Natural killer cell treated with Interleukin-12 subunit alpha and Interleukin-12 subunit beta and Interleukin-15 and Interleukin-18, amount 100 ng/mL, for 72 hours (primary cell): ENCODE data around the gene AGO3. TPM values are rescaled to one million over a fixed set of nuclear protein-coding genes. Genes with fewer than 3 reads are reported as not detected.

Source experiments
- ATAC-seq, 2 donors: fragments of 150-1000 bp; cut with Tn5 transposase in 1 of 2; sonication (Bioruptor Pico), chemical (Tn5 transposase) in 1 of 2; 2 replicates each; pipeline ENCODE4 v1.10.0; 2021
- DNase-seq: peaks from one replicate; pipeline ENCODE4 v3.0.0; 2022; ENCODE audit warnings: low spot score
- H3K27ac Mint-ChIP-seq, 2 donors: 1 replicate in 1 of 2; 2 replicates in 1 of 2; pipeline ENCODE4 v1.8.0; 2022; ENCODE audit warnings: mixed read lengths in 2 of 2, mild to moderate bottlenecking in 1 of 2, moderate library complexity in 1 of 2
- H3K27me3 Mint-ChIP-seq, 2 donors: 1 replicate in 1 of 2; 2 replicates in 1 of 2; pipeline ENCODE4 v1.8.0; 2022; ENCODE audit warnings: mixed read lengths in 2 of 2
- H3K36me3 Mint-ChIP-seq: one replicate; pipeline ENCODE4 v1.8.0; 2022; ENCODE audit warnings: mixed read lengths
- H3K4me1 Mint-ChIP-seq, 2 donors: 1 replicate in 1 of 2; 2 replicates in 1 of 2; pipeline ENCODE4 v1.8.0; 2022; ENCODE audit warnings: low read depth in 2 of 2, mixed read lengths in 2 of 2, mild to moderate bottlenecking in 1 of 2
- H3K4me3 Mint-ChIP-seq: one replicate; pipeline ENCODE4 v1.8.0; 2022; ENCODE audit warnings: mixed read lengths
- H3K9me3 Mint-ChIP-seq: 2 replicates; pipeline ENCODE4 v1.8.0; 2022; ENCODE audit warnings: mixed read lengths
- total RNA-seq, 2 donors: library from RNA; stranded (reverse); gene quantifications; one replicate each; pipeline ENCODE4 v1.2.3, GENCODE V29; 2022

Gene AGO3
- total RNA-seq, 2 donors from 2014 or later: 37.7 to 56.5 TPM

DNA sequence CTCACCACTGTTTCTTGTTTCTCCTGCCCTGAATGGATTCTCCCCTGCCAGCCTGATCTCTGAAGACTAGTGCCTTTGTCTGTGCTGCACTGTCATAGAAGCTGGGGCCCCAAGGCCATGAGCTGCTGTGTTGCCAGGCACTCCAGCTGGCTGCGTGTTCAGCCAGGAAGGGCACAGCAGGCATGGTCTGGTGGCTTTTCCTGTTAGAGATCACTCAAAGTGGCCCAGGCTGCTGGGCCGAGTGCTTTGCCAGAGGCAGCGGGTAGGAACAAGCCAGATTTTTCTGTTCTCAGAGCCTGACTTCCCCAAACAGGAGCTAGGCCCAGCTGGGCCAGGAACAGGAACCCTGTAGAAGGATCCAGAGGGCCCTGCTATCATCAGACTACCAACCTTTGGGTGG, 163.0 kb downstream of the AGO3 start:
- DNase-seq (no peak), ATAC-seq (no peak)
- H3K36me3 Mint-ChIP-seq: peaks cover 9% of the 10 kb centered on the region
- H3K4me3 Mint-ChIP-seq: no peak overlapping the region
- no peaks in the 10 kb centered on the region for H3K9me3 Mint-ChIP-seq
- no peaks in the 10 kb centered on the region for H3K27me3 Mint-ChIP-seq
- H3K4me1 Mint-ChIP-seq: peaks cover 12 to 20% of the 10 kb centered on the region in 2 donors
- H3K27ac Mint-ChIP-seq: no peak overlapping the region

GRCh38 chr1:36094621-36095061, 163.7 kb downstream of the AGO3 start:
- DNase-seq: no peak
- H3K27ac Mint-ChIP-seq: no peak overlapping the region
- ATAC-seq: no peak
- no peak overlapping the region for H3K4me3 Mint-ChIP-seq
- no peaks in the 10 kb centered on the region for H3K27me3 Mint-ChIP-seq
- peaks cover 6 to 16% of the 10 kb centered on the region in 2 donors for H3K4me1 Mint-ChIP-seq
- H3K36me3 Mint-ChIP-seq: peaks cover 5% of the 10 kb centered on the region
- H3K9me3 Mint-ChIP-seq: no peaks in the 10 kb centered on the region

GRCh38 chr1:36095760-36096405, 165.0 kb downstream of the AGO3 start:
- Mint-ChIP-seq H3K9me3 (no peaks in the 10 kb centered on the region), H3K4me3 (no peak overlapping the region), H3K27ac (no peak overlapping the region), H3K36me3 (no peaks in the 10 kb centered on the region), H3K27me3 (no peaks in the 10 kb centered on the region), H3K4me1 (peaks cover 0 to 13% of the 10 kb centered on the region in 2 donors)
- no peak for ATAC-seq
- no peak for DNase-seq

DNA sequence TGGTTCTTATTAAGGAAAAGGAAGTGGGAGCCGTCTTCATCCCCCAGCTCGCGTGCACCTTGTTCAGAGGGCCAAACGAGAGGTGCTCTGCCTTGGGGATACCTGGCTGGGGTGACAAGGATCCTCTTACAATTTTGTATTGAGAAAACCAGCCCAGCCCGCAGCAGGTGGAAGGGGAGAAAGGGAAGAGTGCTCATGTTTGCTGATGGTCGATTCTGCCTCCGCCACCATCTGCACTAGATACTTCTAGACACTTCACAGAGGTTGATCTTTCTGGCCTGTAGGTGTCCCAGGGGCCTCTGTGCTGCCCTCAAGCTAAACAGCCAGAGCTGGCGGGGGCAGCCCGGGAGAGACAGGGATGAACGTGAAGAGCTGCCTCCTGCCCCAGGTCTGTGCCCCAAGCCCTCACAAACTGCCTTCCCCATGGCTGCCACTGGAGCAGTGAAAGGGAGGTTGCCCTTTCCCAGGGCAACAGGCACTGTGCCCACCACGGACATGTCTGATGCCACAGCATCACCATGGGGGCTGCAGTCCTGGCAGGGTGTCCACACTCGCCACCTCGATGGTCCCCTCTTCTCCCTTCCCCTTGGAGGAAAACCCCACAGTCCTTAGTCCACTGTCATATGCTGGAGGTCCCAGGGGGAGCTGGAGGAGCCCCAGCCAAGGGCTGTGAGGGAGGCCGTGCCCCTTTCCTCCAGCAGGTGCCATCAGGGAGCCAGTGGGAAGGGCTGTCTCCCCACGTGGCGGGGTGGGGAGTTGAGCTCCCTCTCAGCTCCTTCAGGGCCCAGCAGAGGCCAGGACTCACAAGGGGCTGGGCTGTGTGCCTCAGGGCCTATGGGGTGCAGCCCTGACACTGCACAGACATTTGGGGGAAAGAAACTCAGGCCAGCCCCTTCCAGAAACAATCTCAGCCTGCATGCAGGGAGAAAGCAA, 165.9 kb downstream of the AGO3 start:
- no peak for DNase-seq
- no peaks in the 10 kb centered on the region for H3K9me3 Mint-ChIP-seq
- H3K27ac Mint-ChIP-seq: no peak overlapping the region
- peak in 1 of 2 donors; percentile 11 for ATAC-seq
- H3K4me3 Mint-ChIP-seq: no peak overlapping the region
- H3K27me3 Mint-ChIP-seq: no peaks in the 10 kb centered on the region
- peaks cover 0 to 10% of the 10 kb centered on the region in 2 donors for H3K4me1 Mint-ChIP-seq
- H3K36me3 Mint-ChIP-seq: no peaks in the 10 kb centered on the region

GRCh38 chr1:36097693-36098585, 167.0 kb downstream of the AGO3 start:
- H3K27ac Mint-ChIP-seq: no peak overlapping the region
- H3K9me3 Mint-ChIP-seq: no peaks in the 10 kb centered on the region
- H3K27me3 Mint-ChIP-seq: no peaks in the 10 kb centered on the region
- H3K36me3 Mint-ChIP-seq: no peaks in the 10 kb centered on the region
- H3K4me3 Mint-ChIP-seq: no peak overlapping the region
- peak in 1 of 2 donors; percentile 8 for ATAC-seq
- DNase-seq: no peak
- H3K4me1 Mint-ChIP-seq: peaks cover 0 to 6% of the 10 kb centered on the region in 2 donors

DNA sequence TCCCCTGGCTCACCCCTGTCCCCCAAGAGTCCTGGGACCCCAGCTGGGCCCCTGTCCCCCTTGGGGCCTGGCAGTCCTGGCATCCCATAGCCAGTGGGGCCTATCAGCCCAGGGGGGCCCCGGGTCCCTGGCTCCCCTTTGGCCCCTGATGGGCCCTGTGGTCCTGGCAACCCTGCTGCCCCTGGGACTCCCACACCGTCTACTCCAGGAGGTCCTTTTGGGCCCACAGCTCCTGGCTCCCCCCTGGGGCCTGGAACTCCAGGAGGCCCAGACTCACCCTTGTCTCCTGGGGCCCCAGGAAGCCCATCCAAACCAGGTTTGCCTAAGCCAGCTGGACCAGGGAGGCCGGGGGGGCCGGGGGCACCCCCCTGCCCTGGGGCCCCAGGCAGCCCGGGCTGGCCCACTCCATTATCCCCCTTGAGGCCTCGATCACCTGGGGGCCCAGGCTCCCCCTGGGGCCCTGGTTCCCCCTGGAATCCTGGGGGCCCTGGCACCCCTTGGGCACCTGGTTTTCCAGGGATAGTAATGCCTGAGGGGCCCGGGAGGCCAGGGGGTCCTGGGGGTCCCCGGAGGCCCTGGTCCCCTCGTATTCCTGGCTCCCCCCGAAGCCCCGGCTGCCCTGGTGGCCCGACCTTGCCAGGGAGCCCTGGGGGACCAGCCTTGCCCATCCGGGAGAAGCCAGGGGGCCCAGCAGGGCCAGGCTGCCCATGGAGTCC, 167.9 kb downstream of the AGO3 start:
- DNase-seq (no peak), ATAC-seq (no peak)
- Mint-ChIP-seq H3K4me3 (no peak overlapping the region), H3K27ac (no peak overlapping the region), H3K9me3 (no peaks in the 10 kb centered on the region), H3K36me3 (no peaks in the 10 kb centered on the region), H3K4me1 (peaks cover 0 to 6% of the 10 kb centered on the region in 2 donors), H3K27me3 (no peaks in the 10 kb centered on the region)

DNA sequence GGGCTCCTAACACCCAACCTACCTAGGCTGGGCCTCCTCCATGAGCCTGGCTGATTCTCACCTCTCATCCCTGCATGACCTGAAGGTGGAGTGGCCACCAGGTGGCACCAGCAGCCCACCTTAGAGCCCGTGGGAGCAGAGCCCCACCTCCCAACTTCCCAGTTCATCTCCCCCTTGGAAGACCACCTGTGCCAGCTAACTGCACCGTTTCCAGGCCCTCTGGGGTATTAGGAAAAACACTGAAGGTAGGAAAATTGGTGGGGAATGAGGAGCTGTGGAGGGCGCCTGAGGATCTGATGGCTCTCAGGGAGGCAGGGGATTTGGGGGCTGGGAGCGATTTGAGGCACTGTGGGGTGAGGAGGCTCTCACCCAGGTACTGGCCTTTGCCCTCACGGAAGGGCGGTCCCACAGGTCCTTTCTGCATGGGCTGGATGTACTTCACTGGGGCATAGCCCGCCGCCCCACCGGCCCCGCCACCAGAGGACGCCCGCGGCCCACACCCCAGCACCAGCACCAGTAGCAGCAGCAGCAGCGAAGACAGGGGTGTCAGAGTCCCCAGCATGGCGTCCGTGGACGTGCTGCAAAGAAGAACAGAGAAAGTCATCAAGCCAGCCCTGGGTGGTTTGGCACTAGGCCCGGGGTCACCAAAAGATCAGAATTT, 168.9 kb downstream of the AGO3 start:
- peaks cover 0 to 6% of the 10 kb centered on the region in 2 donors for H3K4me1 Mint-ChIP-seq
- DNase-seq (peak; percentile 73), ATAC-seq (peak; percentile 77 to 82)
- H3K36me3 Mint-ChIP-seq: no peaks in the 10 kb centered on the region
- no peaks in the 10 kb centered on the region for H3K9me3 Mint-ChIP-seq
- no peak overlapping the region for H3K27ac Mint-ChIP-seq
- no peak overlapping the region for H3K4me3 Mint-ChIP-seq
- no peaks in the 10 kb centered on the region for H3K27me3 Mint-ChIP-seq

DNA sequence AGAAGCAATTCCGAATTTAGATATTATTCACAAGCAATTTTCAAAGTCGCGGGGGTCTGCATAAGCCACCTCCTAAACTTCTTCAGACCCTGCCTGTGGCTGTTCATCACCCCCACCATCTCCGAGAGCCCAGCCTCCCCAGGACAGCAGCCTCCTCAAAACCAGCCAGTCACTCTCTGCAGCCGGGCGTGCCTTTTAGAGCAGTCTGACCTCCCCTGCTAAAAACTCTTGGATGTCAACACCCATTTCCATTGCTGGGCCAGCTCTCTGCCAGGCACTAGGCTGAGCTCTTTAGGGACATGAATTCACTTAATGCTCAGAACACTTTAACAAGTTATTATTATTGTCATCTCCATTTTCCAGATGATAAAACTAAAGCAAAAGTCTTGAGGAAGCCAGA, 169.5 kb downstream of the AGO3 start:
- Mint-ChIP-seq H3K36me3 (no peaks in the 10 kb centered on the region), H3K27me3 (no peaks in the 10 kb centered on the region), H3K9me3 (no peaks in the 10 kb centered on the region), H3K4me3 (no peak overlapping the region), H3K4me1 (peaks cover 0 to 6% of the 10 kb centered on the region in 2 donors), H3K27ac (no peak overlapping the region)
- no peak for ATAC-seq
- no peak for DNase-seq

DNA sequence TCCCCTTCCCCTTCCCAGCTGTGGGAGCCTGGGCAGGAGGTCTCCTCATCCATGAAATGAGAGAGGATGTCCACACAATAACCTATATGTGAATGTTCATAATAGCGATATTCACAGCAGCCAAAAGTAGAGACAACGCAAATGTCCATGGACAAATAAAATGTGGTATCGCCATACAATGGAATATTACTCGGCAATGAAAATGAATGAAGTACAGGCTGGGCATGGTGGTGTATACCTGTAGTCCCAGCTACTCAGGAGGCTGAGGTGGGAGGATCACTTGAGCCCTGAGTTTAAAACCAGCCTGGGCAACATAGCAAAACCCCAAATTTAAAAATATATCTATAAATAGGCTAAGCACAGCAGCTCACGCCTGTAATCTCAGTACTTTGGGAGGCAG, 170.6 kb downstream of the AGO3 start:
- H3K4me1 Mint-ChIP-seq: peaks cover 0 to 4% of the 10 kb centered on the region in 2 donors
- no peaks in the 10 kb centered on the region for H3K9me3 Mint-ChIP-seq
- no peak overlapping the region for H3K4me3 Mint-ChIP-seq
- H3K36me3 Mint-ChIP-seq: no peaks in the 10 kb centered on the region
- DNase-seq (no peak), ATAC-seq (no peak)
- no peaks in the 10 kb centered on the region for H3K27me3 Mint-ChIP-seq
- H3K27ac Mint-ChIP-seq: no peak overlapping the region

DNA sequence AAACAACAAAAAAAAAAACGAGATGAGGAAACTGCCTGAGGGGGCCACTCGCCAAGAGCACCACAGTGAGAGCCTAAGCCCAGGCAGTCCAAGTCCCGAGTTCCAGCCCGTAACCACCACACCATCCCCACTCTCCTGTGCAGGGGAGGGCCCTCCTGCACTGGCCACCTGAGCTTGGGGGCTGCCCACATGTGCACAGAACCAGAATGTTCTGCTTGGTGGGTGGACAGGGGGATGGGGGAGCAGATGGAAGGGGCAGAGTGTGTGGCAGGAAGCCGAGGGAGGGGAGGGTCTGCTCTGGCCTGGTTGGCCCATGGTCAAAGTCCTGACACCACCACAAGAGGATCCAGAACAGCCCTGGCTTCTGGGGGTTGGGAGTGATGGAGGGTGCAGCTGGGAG, 175.4 kb downstream of the AGO3 start:
- H3K27ac Mint-ChIP-seq: no peak overlapping the region
- no peaks in the 10 kb centered on the region for H3K36me3 Mint-ChIP-seq
- ATAC-seq (no peak), DNase-seq (no peak)
- no peaks in the 10 kb centered on the region for H3K9me3 Mint-ChIP-seq
- no peak overlapping the region for H3K4me3 Mint-ChIP-seq
- H3K27me3 Mint-ChIP-seq: no peaks in the 10 kb centered on the region
- peaks cover 5 to 7% of the 10 kb centered on the region in 2 donors for H3K4me1 Mint-ChIP-seq

- Mint-ChIP-seq H3K9me3 (no peaks in the 10 kb centered on the region), H3K27me3 (no peaks in the 10 kb centered on the region), H3K4me1 (peaks cover 7 to 9% of the 10 kb centered on the region in 2 donors), H3K4me3 (no peak overlapping the region), H3K27ac (no peak overlapping the region), H3K36me3 (no peaks in the 10 kb centered on the region)
- ATAC-seq (no peak), DNase-seq (no peak)
Observed at GRCh38 chr1:36107394-36107793, 176.5 kb downstream of the AGO3 start.

DNA sequence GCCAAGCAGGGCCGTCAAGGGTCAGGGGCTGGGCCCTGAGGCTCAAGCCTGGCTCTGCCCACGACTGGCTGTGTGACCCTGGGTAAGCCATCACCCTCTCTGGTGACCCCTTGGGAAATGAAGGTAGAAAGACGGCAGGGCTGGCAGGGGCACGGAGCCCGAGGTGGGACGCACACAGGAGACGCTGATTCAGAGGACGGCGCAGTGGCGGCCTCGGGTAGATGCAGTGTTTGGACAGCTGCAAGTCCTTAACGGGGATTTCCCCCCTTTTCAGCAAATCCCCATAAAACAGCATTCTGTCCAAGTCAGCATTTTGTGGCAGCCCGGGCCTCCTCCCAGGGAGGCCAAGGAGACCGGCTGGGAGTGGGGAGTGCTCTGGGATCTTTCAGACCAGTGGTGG, 177.4 kb downstream of the AGO3 start:
- H3K4me3 Mint-ChIP-seq: no peak overlapping the region
- H3K9me3 Mint-ChIP-seq: no peaks in the 10 kb centered on the region
- no peak for DNase-seq
- H3K27ac Mint-ChIP-seq: no peak overlapping the region
- no peaks in the 10 kb centered on the region for H3K27me3 Mint-ChIP-seq
- no peak for ATAC-seq
- no peaks in the 10 kb centered on the region for H3K36me3 Mint-ChIP-seq
- H3K4me1 Mint-ChIP-seq: peaks cover 7 to 9% of the 10 kb centered on the region in 2 donors
